Measurements from ENCODE around the gene DNAH7. TPM values are rescaled to one million over a fixed set of nuclear protein-coding genes. Genes with fewer than 3 reads are reported as not detected.

DNAH7 gene
- total RNA-seq, 4 donors from 2014 or later = 1.3 to 11.9 (median 2.4) TPM

GRCh38 chr2:195863121-195863520 is 205.5 kb downstream of the DNAH7 start:
- DNase-seq = no peak
- Histone ChIP-seq H3K9me3 (no peaks in the 10 kb centered on the region), H3K36me3 (no peaks in the 10 kb centered on the region), H3K27ac (no peak overlapping the region), H3K4me1 (no peaks in the 10 kb centered on the region), H3K4me3 (no peak overlapping the region), H3K27me3 (no peaks in the 10 kb centered on the region)
- TF ChIP-seq POLR2A (IDR thresholded peaks at IDR 0.05) (no peak), CTCF (IDR thresholded peaks at IDR 0.05) (no peak)

- Histone ChIP-seq H3K9me3 (no peaks in the 10 kb centered on the region), H3K36me3 (no peaks in the 10 kb centered on the region), H3K27me3 (no peaks in the 10 kb centered on the region), H3K4me1 (no peaks in the 10 kb centered on the region), H3K27ac (no peak overlapping the region), H3K4me3 (no peak overlapping the region)
- no peak for DNase-seq
- no peak for TF ChIP-seq CTCF (IDR thresholded peaks at IDR 0.05)
- no peak for TF ChIP-seq POLR2A (IDR thresholded peaks at IDR 0.05)
These were observed 206.8 kb downstream of the DNAH7 start for GRCh38 chr2:195861821-195862220.

GRCh38 chr2:195859513-195859912 is 209.1 kb downstream of the DNAH7 start:
- no peak for DNase-seq
- Histone ChIP-seq H3K4me3 (no peak overlapping the region), H3K9me3 (no peaks in the 10 kb centered on the region), H3K4me1 (no peaks in the 10 kb centered on the region), H3K36me3 (no peaks in the 10 kb centered on the region), H3K27me3 (no peaks in the 10 kb centered on the region), H3K27ac (no peak overlapping the region)
- TF ChIP-seq POLR2A (IDR thresholded peaks at IDR 0.05) (no peak), CTCF (IDR thresholded peaks at IDR 0.05) (no peak)

- no peaks in the 10 kb centered on the region for H3K27me3 ChIP-seq
- no peaks in the 10 kb centered on the region for H3K9me3 ChIP-seq
- DNase-seq = no peak
- no peaks in the 10 kb centered on the region for H3K36me3 ChIP-seq
- H3K4me1 ChIP-seq = no peaks in the 10 kb centered on the region
- no peak overlapping the region for H3K27ac ChIP-seq
- TF ChIP-seq CTCF (IDR thresholded peaks at IDR 0.05) (no peak), POLR2A (IDR thresholded peaks at IDR 0.05) (no peak)
- H3K4me3 ChIP-seq = no peak overlapping the region
These were observed 211.5 kb downstream of the DNAH7 start for GRCh38 chr2:195857132-195857531.

GRCh38 chr2:195850764-195851163 is 217.9 kb downstream of the DNAH7 start:
- H3K27me3 ChIP-seq = no peaks in the 10 kb centered on the region
- H3K36me3 ChIP-seq = no peaks in the 10 kb centered on the region
- no peaks in the 10 kb centered on the region for H3K4me1 ChIP-seq
- H3K27ac ChIP-seq = no peak overlapping the region
- TF ChIP-seq CTCF (IDR thresholded peaks at IDR 0.05) (no peak), POLR2A (IDR thresholded peaks at IDR 0.05) (no peak)
- no peak overlapping the region for H3K4me3 ChIP-seq
- no peaks in the 10 kb centered on the region for H3K9me3 ChIP-seq
- no peak for DNase-seq
